Measurements from ENCODE around the gene ZBTB17. TPM values are rescaled to one million over a fixed set of nuclear protein-coding genes. Genes with fewer than 3 reads are reported as not detected.
A peak's percentile ranks its signal among the peaks of the same experiment; 100 is the strongest.

The ZBTB17 gene
- total and polyA plus RNA-seq, 9 of the 15 experiments (the other 6 are each of a cell fraction or from before 2014, with no cell fraction given): 1.1 to 53.4 (median 29.6) TPM

DNA sequence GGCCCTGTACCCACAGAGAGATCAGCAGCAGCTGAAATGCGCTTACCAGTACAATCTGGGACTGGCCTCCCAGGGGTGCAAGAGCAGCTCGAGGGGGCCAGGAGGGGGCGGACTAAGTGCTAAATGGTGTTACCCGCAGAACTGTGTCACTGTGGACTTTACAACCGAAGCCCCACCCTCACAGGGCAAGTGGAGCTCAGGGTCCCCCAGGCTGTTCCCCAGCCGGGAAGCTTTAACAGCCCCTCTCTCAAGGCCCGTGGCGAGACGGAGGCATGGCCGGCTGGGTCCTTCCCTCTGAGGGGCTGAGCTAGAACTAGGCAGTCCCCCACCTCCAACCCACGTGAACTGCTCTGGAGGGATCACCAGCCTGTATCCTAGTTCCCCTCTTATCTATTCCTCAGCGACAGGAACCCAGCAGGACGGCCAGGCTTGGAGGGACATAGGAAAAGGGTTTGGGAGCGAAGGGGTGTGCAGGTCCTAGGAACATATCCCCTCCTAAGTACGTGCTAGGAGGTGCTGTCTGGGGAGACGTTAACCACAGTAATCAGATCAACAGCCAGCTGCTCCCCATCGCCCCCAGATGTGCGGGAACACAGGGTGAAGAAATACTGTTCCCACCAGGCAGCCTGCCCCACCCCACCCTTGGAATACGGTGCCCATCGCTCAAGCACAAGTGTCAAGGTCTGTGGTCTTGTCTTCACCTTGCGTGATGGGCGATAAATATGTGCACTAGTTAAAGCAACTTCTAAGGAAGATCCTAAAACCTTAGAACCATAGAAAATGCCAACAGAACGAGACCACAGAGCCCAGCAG lies 24.4 kb downstream of the ZBTB17 start (continued):
- no peak for TF ChIP-seq ELF4 (CRISPR knock-in tag; IDR thresholded peaks at IDR 0.05)
- TF ChIP-seq, protein P1, sequence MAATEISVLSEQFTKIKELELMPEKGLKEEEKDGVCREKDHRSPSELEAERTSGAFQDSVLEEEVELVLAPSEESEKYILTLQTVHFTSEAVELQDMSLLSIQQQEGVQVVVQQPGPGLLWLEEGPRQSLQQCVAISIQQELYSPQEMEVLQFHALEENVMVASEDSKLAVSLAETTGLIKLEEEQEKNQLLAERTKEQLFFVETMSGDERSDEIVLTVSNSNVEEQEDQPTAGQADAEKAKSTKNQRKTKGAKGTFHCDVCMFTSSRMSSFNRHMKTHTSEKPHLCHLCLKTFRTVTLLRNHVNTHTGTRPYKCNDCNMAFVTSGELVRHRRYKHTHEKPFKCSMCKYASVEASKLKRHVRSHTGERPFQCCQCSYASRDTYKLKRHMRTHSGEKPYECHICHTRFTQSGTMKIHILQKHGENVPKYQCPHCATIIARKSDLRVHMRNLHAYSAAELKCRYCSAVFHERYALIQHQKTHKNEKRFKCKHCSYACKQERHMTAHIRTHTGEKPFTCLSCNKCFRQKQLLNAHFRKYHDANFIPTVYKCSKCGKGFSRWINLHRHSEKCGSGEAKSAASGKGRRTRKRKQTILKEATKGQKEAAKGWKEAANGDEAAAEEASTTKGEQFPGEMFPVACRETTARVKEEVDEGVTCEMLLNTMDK (IDR thresholded peaks at IDR 0.05; ENCODE audit: borderline replicate concordance, insufficient read depth, low read depth, low read length, poor library complexity, severe bottlenecking): peak; percentile 74

DNA sequence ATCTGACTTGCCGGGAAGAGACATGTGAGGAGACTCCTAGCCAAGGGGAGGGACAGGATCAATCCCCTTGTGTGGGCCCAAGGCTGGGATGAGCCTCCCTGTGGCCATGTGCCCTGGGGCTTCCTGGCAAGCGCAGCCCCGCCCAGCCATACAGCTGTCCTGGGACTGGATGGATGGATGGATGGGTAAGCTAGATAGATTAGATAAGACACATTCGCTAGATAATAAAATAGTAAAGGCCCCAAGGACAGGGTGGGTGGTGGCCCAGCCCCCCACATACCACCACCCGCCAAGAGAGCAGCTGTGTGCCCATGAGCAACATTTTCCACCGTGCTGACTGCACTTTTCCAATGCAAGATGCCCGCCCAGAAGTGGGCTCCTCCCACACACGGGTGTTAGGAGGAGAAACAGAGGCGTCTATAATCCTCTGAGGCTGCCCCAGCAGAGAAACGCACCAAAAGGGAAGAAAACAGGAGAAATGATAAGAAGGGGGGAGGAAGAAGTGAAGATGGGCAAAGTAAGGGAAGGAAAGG lies 25.1 kb downstream of the ZBTB17 start:
- DNase-seq (ENCODE audit: extremely low read depth in 1 of 4, low spot score in 3 of 4): peak in 3 of 4 experiments; percentile 60 to 61 (median 61)
- Histone ChIP-seq H3K79me2 (ENCODE audit: control insufficient read depth, insufficient read depth, low read length) (peaks cover 81% of the 10 kb centered on the region), H3K4me2 (ENCODE audit: insufficient read depth, low read length) (peak overlapping the region; percentile 73)
- TF ChIP-seq, protein P2, sequence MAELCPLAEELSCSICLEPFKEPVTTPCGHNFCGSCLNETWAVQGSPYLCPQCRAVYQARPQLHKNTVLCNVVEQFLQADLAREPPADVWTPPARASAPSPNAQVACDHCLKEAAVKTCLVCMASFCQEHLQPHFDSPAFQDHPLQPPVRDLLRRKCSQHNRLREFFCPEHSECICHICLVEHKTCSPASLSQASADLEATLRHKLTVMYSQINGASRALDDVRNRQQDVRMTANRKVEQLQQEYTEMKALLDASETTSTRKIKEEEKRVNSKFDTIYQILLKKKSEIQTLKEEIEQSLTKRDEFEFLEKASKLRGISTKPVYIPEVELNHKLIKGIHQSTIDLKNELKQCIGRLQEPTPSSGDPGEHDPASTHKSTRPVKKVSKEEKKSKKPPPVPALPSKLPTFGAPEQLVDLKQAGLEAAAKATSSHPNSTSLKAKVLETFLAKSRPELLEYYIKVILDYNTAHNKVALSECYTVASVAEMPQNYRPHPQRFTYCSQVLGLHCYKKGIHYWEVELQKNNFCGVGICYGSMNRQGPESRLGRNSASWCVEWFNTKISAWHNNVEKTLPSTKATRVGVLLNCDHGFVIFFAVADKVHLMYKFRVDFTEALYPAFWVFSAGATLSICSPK (IDR thresholded peaks at IDR 0.05; ENCODE audit: borderline replicate concordance): no peak
- TF ChIP-seq ZZZ3 (IDR thresholded peaks at IDR 0.05) (no peak), LARP7 (IDR thresholded peaks at IDR 0.05) (no peak), ILF3 (IDR thresholded peaks at IDR 0.05; ENCODE audit: borderline replicate concordance) (no peak), POLR2AphosphoS5 (IDR thresholded peaks at IDR 0.05; ENCODE audit: control insufficient read depth, insufficient read depth, low read depth, low read length) (no peak), MTA1 (IDR thresholded peaks at IDR 0.05; ENCODE audit: borderline replicate concordance) (no peak), ZNF41 (CRISPR knock-in tag; conservative IDR thresholded peaks at IDR 0.05) (no peak), ZBTB7A (IDR thresholded peaks at IDR 0.05; ENCODE audit: borderline replicate concordance, control insufficient read depth, low read depth, low read length) (no peak)
- TF ChIP-seq, protein P3, sequence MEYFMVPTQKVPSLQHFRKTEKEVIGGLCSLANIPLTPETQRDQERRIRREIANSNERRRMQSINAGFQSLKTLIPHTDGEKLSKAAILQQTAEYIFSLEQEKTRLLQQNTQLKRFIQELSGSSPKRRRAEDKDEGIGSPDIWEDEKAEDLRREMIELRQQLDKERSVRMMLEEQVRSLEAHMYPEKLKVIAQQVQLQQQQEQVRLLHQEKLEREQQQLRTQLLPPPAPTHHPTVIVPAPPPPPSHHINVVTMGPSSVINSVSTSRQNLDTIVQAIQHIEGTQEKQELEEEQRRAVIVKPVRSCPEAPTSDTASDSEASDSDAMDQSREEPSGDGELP (CRISPR knock-in tag; IDR thresholded peaks at IDR 0.05; ENCODE audit: borderline replicate concordance): peak; percentile 83; the same call in 1 of the 2 replicates
- TF ChIP-seq, protein P4, sequence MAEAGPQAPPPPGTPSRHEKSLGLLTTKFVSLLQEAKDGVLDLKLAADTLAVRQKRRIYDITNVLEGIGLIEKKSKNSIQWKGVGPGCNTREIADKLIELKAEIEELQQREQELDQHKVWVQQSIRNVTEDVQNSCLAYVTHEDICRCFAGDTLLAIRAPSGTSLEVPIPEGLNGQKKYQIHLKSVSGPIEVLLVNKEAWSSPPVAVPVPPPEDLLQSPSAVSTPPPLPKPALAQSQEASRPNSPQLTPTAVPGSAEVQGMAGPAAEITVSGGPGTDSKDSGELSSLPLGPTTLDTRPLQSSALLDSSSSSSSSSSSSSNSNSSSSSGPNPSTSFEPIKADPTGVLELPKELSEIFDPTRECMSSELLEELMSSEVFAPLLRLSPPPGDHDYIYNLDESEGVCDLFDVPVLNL (CRISPR knock-in tag; IDR thresholded peaks at IDR 0.05; ENCODE audit: low read depth): peak; percentile 51; the same call in 1 of the 2 replicates

More for the DNA sequence above, 25.1 kb downstream of the ZBTB17 start:
- H3K4me1 ChIP-seq (replicated peaks in 1 of 2; ENCODE audit: control insufficient read depth in 2 of 2, insufficient read depth in 2 of 2, low read length in 2 of 2): peaks cover 60 to 63% of the 10 kb centered on the region in 2 experiments
- H2AFZ ChIP-seq (ENCODE audit: low read depth, low read length): no peak overlapping the region
- FAIRE-seq (no peak), ATAC-seq (no peak)
- intact Hi-C loops (cut with micrococcal nuclease): loop anchor here (1.0 to 5.0 kb wide), 3 partner anchors 41 to 159 kb away; no protein-coding TSS in a partner anchor
- peak overlapping the region; percentile 81 to 82 for H3K9ac ChIP-seq (ENCODE audit: insufficient read depth in 1 of 2, low read depth in 2 of 2, low read length in 2 of 2)
- H3K27me3 ChIP-seq (ENCODE audit: control insufficient read depth in 2 of 2, insufficient read depth in 2 of 2, low read length in 2 of 2): no peaks in the 10 kb centered on the region
- no TSS peak for BruUV-seq (replicated peaks)
- peaks cover 8% of the 10 kb centered on the region for H3K9me1 ChIP-seq (ENCODE audit: control insufficient read depth, insufficient read depth, low read length)
- H3K9me3 ChIP-seq (replicated peaks; ENCODE audit: control insufficient read depth, insufficient read depth, low read depth, low read length): no peaks in the 10 kb centered on the region
- H3K27ac ChIP-seq (ENCODE audit: extremely low read depth, low read depth, low read length): peak overlapping the region; percentile 97
- H4K20me1 ChIP-seq (replicated peaks; ENCODE audit: control insufficient read depth, insufficient read depth, low read length): peaks cover 4% of the 10 kb centered on the region; the same call in 1 of the 2 replicates
- ChIA-PET CTCF (ENCODE audit: low intra/inter-chr PET ratio) (interaction anchor here (1.0 kb wide), 1 partner anchor 159 kb away, joined by 3 read pairs; no protein-coding TSS in a partner anchor), POLR2A (interaction anchor here (0.6 to 3.3 kb wide), 9 partner anchors 9 to 688 kb away, joined by 3 to 20 read pairs (median 5); no protein-coding TSS in a partner anchor)
- H3K36me3 ChIP-seq (ENCODE audit: control insufficient read depth, insufficient read depth, low read length): peaks cover 47% of the 10 kb centered on the region; the same call in 2 of the 3 replicates
- in situ Hi-C loops (cut with MboI): no loop called here
- peak overlapping the region; percentile 0; the same call in 1 of the 2 replicates for H3K4me3 ChIP-seq
- WGBS (ENCODE audit: insufficient coverage, low coverage, missing lambda C conversion rate): 32% methylated on average over 8 of the region's 10 CpGs

All from K562 (cell line).